OCI-LY7 (cell line): ENCODE data around the gene SORCS3. TPM values are rescaled to one million over a fixed set of nuclear protein-coding genes. Genes with fewer than 3 reads are reported as not detected.

ENCODE experiments used
- BruUV-seq: library from RNA; stranded (reverse); fragments of 400-500 nt; replicated peaks from 2 replicates; lab custom pipeline; 2021; lab: Mats Ljungman, UMichigan
- CTCF ChIA-PET: fragments of 300-600 bp; sonication (Branson Sonifier 250); formaldehyde crosslinking; loops from one replicate; lab custom pipeline; 2022; ENCODE audit warnings: antibody characterized with exemption; ENCODE audit not compliant: unreplicated experiment; lab: Charles Lee
- POLR2A ChIA-PET: fragments of 300-600 bp; sonication (Branson Sonifier 250); formaldehyde crosslinking; loops from one replicate; lab custom pipeline; 2022; ENCODE audit warnings: antibody characterized with exemption; lab: Charles Lee
- DNase-seq: peaks from one replicate; pipeline ENCODE4 v3.0.0-alpha.2; 2015; ENCODE audit warnings: low spot score
- H2AFZ ChIP-seq: fragments of 200-600 bp; sonication (generic), shearing (Covaris generic); 2 replicates; pipeline ENCODE4 v1.6.1; 2014; ENCODE audit warnings: mild to moderate bottlenecking, antibody characterized with exemption, low read length, moderate library complexity
- H3K27ac ChIP-seq: fragments of 200-600 bp; sonication (generic); 2 replicates; pipeline ENCODE4 v1.5.1; 2014; ENCODE audit warnings: mixed run types, low read depth, mild to moderate bottlenecking, moderate library complexity, low read length, inconsistent platforms; ENCODE audit not compliant: poor library complexity, severe bottlenecking
- H3K36me3 ChIP-seq: fragments of 200-600 bp; sonication (generic); 2 replicates; pipeline ENCODE4 v1.6.1; 2014; ENCODE audit warnings: mild to moderate bottlenecking, antibody characterized with exemption, low read length, moderate library complexity, mixed read lengths; ENCODE audit not compliant: insufficient read depth
- H3K4me1 ChIP-seq: fragments of 200-600 bp; sonication (generic); 2 replicates; pipeline ENCODE4 v1.5.1; 2014; ENCODE audit warnings: mild to moderate bottlenecking, low read length; ENCODE audit not compliant: insufficient read depth, poor library complexity, severe bottlenecking
- H3K4me2 ChIP-seq: fragments of 200-600 bp; sonication (generic); 2 replicates; pipeline ENCODE4 v1.6.1; 2014; ENCODE audit warnings: mild to moderate bottlenecking, low read length
- H3K4me3 ChIP-seq: fragments of 200-600 bp; sonication (generic); 2 replicates; pipeline ENCODE4 v1.5.1; 2014; ENCODE audit warnings: mild to moderate bottlenecking, low read depth, low read length; ENCODE audit not compliant: poor library complexity, severe bottlenecking
- H3K79me2 ChIP-seq: fragments of 200-600 bp; sonication (generic); 2 replicates; pipeline ENCODE4 v1.6.1; 2016; ENCODE audit warnings: low read depth, mild to moderate bottlenecking, low read length, moderate library complexity, mixed read lengths; ENCODE audit not compliant: insufficient read depth
- H3K9me2 ChIP-seq: fragments of 200-600 bp; sonication (generic); 2 replicates; pipeline ENCODE4 v1.6.1; 2016; ENCODE audit warnings: mild to moderate bottlenecking, low read length, mixed read lengths; ENCODE audit not compliant: insufficient read depth
- H3K9me3 ChIP-seq: fragments of 200-600 bp; sonication (generic); 2 replicates; pipeline ENCODE4 v1.6.1; 2014; ENCODE audit warnings: mild to moderate bottlenecking, mixed run types, low read length, mixed read lengths
- H4K20me1 ChIP-seq: fragments of 200-600 bp; sonication (generic); 2 replicates; pipeline ENCODE4 v1.6.1; 2014; ENCODE audit warnings: mild to moderate bottlenecking, antibody characterized with exemption, low read length, moderate library complexity, mixed read lengths; ENCODE audit not compliant: insufficient read depth
- CTCF ChIP-seq: fragments of 200-600 bp; sonication (generic); conservative IDR thresholded peaks from 2 replicates; pipeline ENCODE4 v1.5.1; 2014; ENCODE audit warnings: mild to moderate bottlenecking, antibody characterized with exemption, low read length, moderate library complexity, mixed read lengths
- EZH2phosphoT487 ChIP-seq: fragments of 200-600 bp; sonication (generic); IDR thresholded peaks from 2 replicates; pipeline ENCODE4 v1.6.1; 2018; ENCODE audit warnings: low read depth, borderline replicate concordance, mild to moderate bottlenecking, mixed run types, antibody characterized with exemption, low read length, moderate library complexity, mixed read lengths
- intact Hi-C: fragments of 100-400 bp; cut with micrococcal nuclease; formaldehyde crosslinking; loops from one replicate; pipeline ENCODE4 v1.10.0; 2022; ENCODE audit not compliant: unreplicated experiment
- total RNA-seq, 2 experiments: library from RNA; depleted of rRNA in 1 of 2; stranded (reverse); fragments of >200 nt in 1 of 2; shearing (Covaris generic) in 1 of 2; gene quantifications; 2 replicates each; pipeline ENCODE4 v1.2.3, GENCODE V29; 2014 to 2022

The SORCS3 gene
- total RNA-seq, 2 experiments from 2014 or later: not detected

DNA sequence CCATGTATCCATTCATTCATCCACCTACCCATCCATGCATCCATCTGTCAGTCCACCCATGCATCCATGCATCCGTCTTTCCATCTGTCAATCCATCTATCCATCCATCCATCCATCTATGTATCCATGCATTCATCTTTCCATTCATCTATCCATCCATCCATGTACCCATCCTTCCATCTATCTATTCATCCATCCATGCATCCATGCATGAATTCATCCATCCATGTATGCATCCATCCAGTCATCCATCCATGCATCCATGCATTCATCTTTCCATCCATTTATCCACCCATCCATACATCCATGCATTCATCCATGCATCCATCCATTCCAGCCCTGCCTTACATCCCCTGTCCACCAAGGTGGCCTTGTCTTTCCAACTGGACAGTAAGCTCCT is 45.7 kb downstream of the SORCS3 start:
- no peaks in the 10 kb centered on the region for H3K4me1 ChIP-seq
- no peak overlapping the region for H3K4me3 ChIP-seq
- H3K79me2 ChIP-seq: no peaks in the 10 kb centered on the region
- H3K36me3 ChIP-seq: no peaks in the 10 kb centered on the region
- no TSS peak for BruUV-seq
- H2AFZ ChIP-seq: no peak overlapping the region
- H3K4me2 ChIP-seq: no peak overlapping the region
- no peak for TF ChIP-seq CTCF
- no peak overlapping the region for H3K27ac ChIP-seq
- no peaks in the 10 kb centered on the region for H3K9me2 ChIP-seq
- ChIA-PET CTCF (no interaction called here), POLR2A (interaction anchor here (0.5 kb wide), 1 partner anchor 596 kb away, joined by 3 read pairs; no protein-coding TSS in a partner anchor)
- intact Hi-C loops: no loop called here
- no peaks in the 10 kb centered on the region for H3K9me3 ChIP-seq
- no peaks in the 10 kb centered on the region for H4K20me1 ChIP-seq
- no peak for DNase-seq

DNA sequence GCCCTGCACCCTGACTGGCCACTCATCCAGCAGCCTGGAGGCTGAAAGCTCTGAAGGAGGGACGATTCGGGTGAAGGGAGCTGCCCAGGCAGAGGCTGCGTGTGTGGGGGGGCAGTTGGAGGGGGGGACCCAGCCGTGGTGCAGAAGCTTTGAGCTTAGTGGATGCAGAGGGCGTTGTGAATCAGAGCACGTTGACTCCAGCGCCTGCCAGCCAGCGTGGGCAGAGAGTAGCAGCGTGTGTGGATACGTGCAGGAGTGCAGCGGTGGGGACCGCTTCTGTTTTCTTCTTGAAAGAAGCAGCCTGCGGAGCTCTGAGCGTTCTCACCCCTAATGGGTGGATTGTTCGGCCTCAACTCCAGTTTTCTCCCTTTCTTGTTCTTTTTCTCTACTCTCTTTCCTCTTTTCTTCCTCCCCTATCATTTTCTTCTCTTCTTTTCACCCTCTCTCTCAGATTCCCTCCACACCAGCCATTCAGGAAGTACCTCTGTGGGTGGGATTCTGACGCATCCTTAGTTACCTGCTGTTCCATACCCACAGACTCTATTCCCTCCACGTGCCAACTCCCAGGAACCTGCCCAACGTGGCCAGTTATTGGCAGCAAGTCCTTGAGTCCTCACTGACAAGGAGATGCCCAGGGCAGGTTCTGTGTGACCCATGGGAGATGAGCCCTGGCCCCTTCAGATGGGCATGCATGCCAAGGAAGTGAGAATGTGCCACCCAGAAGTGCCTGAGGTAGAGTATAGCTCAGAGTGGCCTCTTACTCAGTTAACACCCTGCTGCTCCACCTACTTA is 47.4 kb downstream of the SORCS3 start:
- intact Hi-C loops: no loop called here
- Histone ChIP-seq H4K20me1 (no peaks in the 10 kb centered on the region), H3K27ac (no peak overlapping the region), H3K4me1 (no peaks in the 10 kb centered on the region), H3K4me3 (no peak overlapping the region), H3K36me3 (no peaks in the 10 kb centered on the region), H3K79me2 (no peaks in the 10 kb centered on the region), H3K9me2 (no peaks in the 10 kb centered on the region), H2AFZ (no peak overlapping the region), H3K9me3 (no peaks in the 10 kb centered on the region), H3K4me2 (no peak overlapping the region)
- TF ChIP-seq CTCF (no peak), EZH2phosphoT487 (no peak)
- BruUV-seq: no TSS peak
- no peak for DNase-seq
- CTCF ChIA-PET: no interaction called here
- POLR2A ChIA-PET: no interaction called here

DNA sequence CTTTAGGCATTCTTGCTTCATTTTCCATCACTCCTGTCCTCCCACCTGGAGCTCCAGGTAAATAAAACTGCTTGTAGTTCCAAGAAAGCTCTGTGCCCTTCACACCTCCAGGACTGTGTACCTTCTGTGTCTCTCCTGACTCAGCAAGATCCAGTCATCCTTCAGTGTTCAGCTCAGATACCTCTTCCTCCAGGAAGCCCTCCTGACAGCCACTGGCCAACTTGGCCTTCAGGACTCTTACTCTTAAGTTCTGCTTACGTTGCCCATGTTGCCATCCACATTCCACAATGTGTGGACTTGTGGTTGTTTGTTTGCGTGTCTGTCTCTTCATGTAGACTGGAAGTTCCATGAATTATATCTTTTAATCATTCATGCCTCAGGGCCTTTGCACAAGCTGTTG is 48.0 kb downstream of the SORCS3 start:
- Histone ChIP-seq H2AFZ (no peak overlapping the region), H3K27ac (no peak overlapping the region), H3K4me1 (no peaks in the 10 kb centered on the region), H3K9me2 (no peaks in the 10 kb centered on the region), H4K20me1 (no peaks in the 10 kb centered on the region), H3K36me3 (no peaks in the 10 kb centered on the region), H3K4me2 (no peak overlapping the region), H3K9me3 (no peaks in the 10 kb centered on the region), H3K79me2 (no peaks in the 10 kb centered on the region), H3K4me3 (no peak overlapping the region)
- ChIA-PET POLR2A (no interaction called here), CTCF (no interaction called here)
- intact Hi-C loops: no loop called here
- TF ChIP-seq CTCF (no peak), EZH2phosphoT487 (no peak)
- no peak for DNase-seq
- no TSS peak for BruUV-seq
